Liver (tissue), 9 donors: ENCODE results near the gene NLRC5. TPM values are rescaled to one million over a fixed set of nuclear protein-coding genes. Genes with fewer than 3 reads are reported as not detected.

Experiments used
- DNase-seq: peaks from one replicate; pipeline ENCODE4 v3.0.0-alpha.2; 2017; ENCODE audit warnings: low spot score
- H3K27ac ChIP-seq, 2 donors: one replicate each; pipeline ENCODE4 v1.7.0; 2013; ENCODE audit warnings: inconsistent platforms in 2 of 2, low read length in 2 of 2, control low read depth in 1 of 2, low read depth in 1 of 2, mild to moderate bottlenecking in 1 of 2
- H3K27me3 ChIP-seq, 4 donors: one replicate each; pipeline versions ENCODE4 v1.6.1 to v1.7.0; 2013; ENCODE audit warnings: low read length in 3 of 4, inconsistent platforms in 1 of 4, mild to moderate bottlenecking in 1 of 4, moderate library complexity in 1 of 4; ENCODE audit not compliant: control insufficient read depth in 4 of 4, insufficient read depth in 4 of 4
- H3K36me3 ChIP-seq, 4 donors: one replicate each; pipeline versions ENCODE4 v1.6.1 to v1.7.0; 2013; ENCODE audit warnings: low read length in 3 of 4, mild to moderate bottlenecking in 3 of 4, low read depth in 1 of 4, moderate library complexity in 1 of 4; ENCODE audit not compliant: control insufficient read depth in 4 of 4, insufficient read depth in 3 of 4
- H3K4me1 ChIP-seq, 4 donors: one replicate each; pipeline versions ENCODE4 v1.6.1 to v1.7.0; 2013; ENCODE audit warnings: low read length in 3 of 4, mild to moderate bottlenecking in 3 of 4, moderate library complexity in 1 of 4; ENCODE audit not compliant: control insufficient read depth in 4 of 4, insufficient read depth in 4 of 4
- H3K4me3 ChIP-seq, 3 donors: one replicate each; pipeline versions ENCODE4 v1.6.1 to v1.7.0; 2013; ENCODE audit warnings: low read length in 3 of 3, control low read depth in 1 of 3, low read depth in 1 of 3, mild to moderate bottlenecking in 1 of 3
- H3K9ac ChIP-seq, 2 donors: one replicate each; pipeline ENCODE4 v1.7.0; 2013; ENCODE audit warnings: low read length in 2 of 2, mild to moderate bottlenecking in 2 of 2, moderate library complexity in 2 of 2, control low read depth in 1 of 2, low read depth in 1 of 2
- H3K9me3 ChIP-seq, 4 donors: one replicate each; pipeline versions ENCODE4 v1.6.1 to v1.7.0; 2013; ENCODE audit warnings: low read length in 3 of 4; ENCODE audit not compliant: control insufficient read depth in 4 of 4
- ATF3 ChIP-seq: IDR thresholded peaks from 2 replicates; pipeline ENCODE4 v1.6.1; 2016; ENCODE audit warnings: antibody characterized with exemption
- CTCF ChIP-seq: fragments of 150-350 bp; IDR thresholded peaks from 2 replicates; pipeline ENCODE4 v1.5.1; 2017; ENCODE audit warnings: improper control_type of control experiment, low read depth, low read length; ENCODE audit not compliant: missing input control
- FOXA1 ChIP-seq: IDR thresholded peaks from 2 replicates; pipeline ENCODE4 v1.6.1; 2016; ENCODE audit warnings: antibody characterized with exemption
- JUND ChIP-seq, 2 donors: IDR thresholded peaks; 2 replicates each; pipeline ENCODE4 v1.6.1; 2016; ENCODE audit warnings: antibody characterized with exemption in 2 of 2
- MAX ChIP-seq: IDR thresholded peaks from 2 replicates; pipeline ENCODE4 v1.6.1; 2016; ENCODE audit warnings: antibody characterized with exemption
- NR2F2 ChIP-seq: IDR thresholded peaks from 2 replicates; pipeline ENCODE4 v1.6.1; 2016; ENCODE audit warnings: antibody characterized with exemption
- REST ChIP-seq: IDR thresholded peaks from 2 replicates; pipeline ENCODE4 v1.6.1; 2016; ENCODE audit warnings: antibody characterized with exemption, mild to moderate bottlenecking
- RXRA ChIP-seq, 2 donors: IDR thresholded peaks; 2 replicates each; pipeline ENCODE4 v1.6.1; 2017 to 2018; ENCODE audit warnings: antibody characterized with exemption in 2 of 2, mild to moderate bottlenecking in 1 of 2
- SP1 ChIP-seq: IDR thresholded peaks from 2 replicates; pipeline ENCODE4 v1.6.1; 2018; ENCODE audit warnings: antibody characterized with exemption, mild to moderate bottlenecking
- TAF1 ChIP-seq: conservative IDR thresholded peaks from 2 replicates; pipeline ENCODE4 v1.6.1; 2016; ENCODE audit warnings: antibody characterized with exemption, mild to moderate bottlenecking
- ZBTB33 ChIP-seq: IDR thresholded peaks from 2 replicates; pipeline ENCODE4 v1.6.1; 2016; ENCODE audit warnings: antibody characterized with exemption
- WGBS: extraction: QIAGEN DNeasy Blood & Tissue Kit; methylation state at CpG from one replicate; pipeline ENCODE4 v1.1.7; 2013; 5-methylcytosine and 5-hydroxymethylcytosine counted together
- polyA plus RNA-seq, 2 donors: library from polyadenylated mRNA; stranded (reverse) in 1 of 2; unstranded in 1 of 2; fragments of 200-250 nt in 1 of 2; fragments of >200 nt in 1 of 2; fragmentation: Nextera tagmentation in 1 of 2; extraction: Ambion mirVana in 1 of 2; gene quantifications; one replicate each; pipeline versions ENCODE4 v1.2.1 to v1.2.3, GENCODE V29; 2013 to 2015
- total RNA-seq, 2 donors: library from RNA; depleted of rRNA; stranded (reverse); fragments of >200 nt; gene quantifications; one replicate each; pipeline ENCODE4 v1.2.3, GENCODE V29; 2014
- donor health status: healthy.
- donor health status: healthy.
- donor health status: healthy.
- donor health status: healthy.
- donor health status: healthy.

NLRC5 gene
- total and polyA plus RNA-seq, 4 donors, result 4.7 to 23.3 (median 8.8) TPM

GRCh38 chr16:56967733-56968132 is 21.6 kb upstream of the NLRC5 start (continued):
- TF ChIP-seq RXRA (IDR thresholded peaks at IDR 0.05), result peak in 1 of 2 donors; percentile 69
- TF ChIP-seq ZBTB33, result no peak
- peak; percentile 18 for TF ChIP-seq SP1

GRCh38 chr16:56969769-56970168 is 19.6 kb upstream of the NLRC5 start:
- H3K9me3 ChIP-seq, result no peaks in the 10 kb centered on the region
- H3K27ac ChIP-seq, result no peak overlapping the region
- no peak overlapping the region for H3K9ac ChIP-seq
- peaks cover 0 to 11% (median 2%) of the 10 kb centered on the region in 4 donors for H3K4me1 ChIP-seq
- TF ChIP-seq MAX (no peak), NR2F2 (no peak)
- H3K36me3 ChIP-seq, result no peaks in the 10 kb centered on the region
- DNase-seq, result no peak
- H3K4me3 ChIP-seq, result no peak overlapping the region
- H3K27me3 ChIP-seq, result no peaks in the 10 kb centered on the region
- WGBS, result 94% methylated on average over 7 of the region's 7 CpGs

GRCh38 chr16:56970934-56971767 is 18.2 kb upstream of the NLRC5 start:
- H3K4me3 ChIP-seq, result no peak overlapping the region
- H3K27me3 ChIP-seq, result no peaks in the 10 kb centered on the region
- no peaks in the 10 kb centered on the region for H3K9me3 ChIP-seq
- WGBS, result 79% methylated on average over 8 of the region's 8 CpGs
- no peak overlapping the region for H3K27ac ChIP-seq
- peaks cover 0 to 5% (median 2%) of the 10 kb centered on the region in 4 donors for H3K4me1 ChIP-seq
- H3K36me3 ChIP-seq, result no peaks in the 10 kb centered on the region
- no peak for DNase-seq
- no peak for TF ChIP-seq ATF3
- TF ChIP-seq FOXA1, result no peak
- TF ChIP-seq JUND (IDR thresholded peaks at IDR 0.05), result no peak
- no peak for TF ChIP-seq RXRA (IDR thresholded peaks at IDR 0.05)
- no peak for TF ChIP-seq CTCF
- no peak for TF ChIP-seq TAF1
- TF ChIP-seq REST, result no peak
- H3K9ac ChIP-seq, result no peak overlapping the region
